Fibroblast of skin of back (primary cell): ENCODE data around the gene ZRANB2.

ENCODE experiments used
- DNase-seq: peaks from one replicate; pipeline ENCODE4 v3.0.0-alpha.2; 2013

Gene ZRANB2

GRCh38 chr1:71068325-71069240 is 12.3 kb downstream of the ZRANB2 start:
- DNase-seq, result no peak

DNA sequence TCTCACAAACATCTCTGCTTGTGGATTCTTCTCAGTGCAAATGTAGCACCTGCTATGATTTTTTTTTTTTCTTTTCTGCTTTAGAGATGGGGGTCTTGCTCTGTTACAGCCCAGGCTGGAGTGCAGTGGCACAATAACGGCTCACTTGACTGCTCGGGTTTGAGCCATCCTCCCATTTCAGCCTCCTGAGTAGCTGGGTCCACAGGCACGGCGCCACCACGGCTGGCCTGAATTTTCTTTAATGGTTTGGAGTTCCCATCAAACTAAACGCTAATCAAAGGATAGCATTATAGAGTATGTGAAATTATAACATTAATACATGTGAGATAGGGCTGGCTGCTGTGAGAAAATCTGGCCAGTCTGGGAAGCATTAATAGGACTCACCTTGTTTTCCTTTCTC is 26.0 kb downstream of the ZRANB2 start:
- no peak for DNase-seq

DNA sequence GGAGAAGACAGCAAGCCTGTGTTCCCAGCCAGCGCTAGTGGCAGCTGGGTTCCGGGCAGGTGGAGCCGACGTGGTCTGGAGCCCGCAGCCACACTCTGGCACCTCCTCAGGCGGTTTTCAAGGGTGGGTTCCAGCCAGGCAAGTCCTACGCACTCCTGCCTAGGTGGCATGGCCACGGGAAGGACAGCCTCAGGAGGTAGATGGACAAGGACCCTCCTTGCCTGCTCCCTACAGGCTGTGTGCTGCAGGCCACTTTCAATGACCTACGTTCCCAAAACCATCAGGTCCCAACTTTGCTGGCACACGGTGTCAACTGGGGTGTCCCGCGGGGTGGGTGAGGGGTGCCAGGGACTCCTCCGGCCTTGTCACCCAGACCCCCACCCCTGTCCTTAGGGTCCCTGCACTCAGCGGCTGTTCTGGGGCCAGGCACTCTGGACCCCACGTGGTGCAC is 26.5 kb downstream of the ZRANB2 start:
- no peak for DNase-seq

DNA sequence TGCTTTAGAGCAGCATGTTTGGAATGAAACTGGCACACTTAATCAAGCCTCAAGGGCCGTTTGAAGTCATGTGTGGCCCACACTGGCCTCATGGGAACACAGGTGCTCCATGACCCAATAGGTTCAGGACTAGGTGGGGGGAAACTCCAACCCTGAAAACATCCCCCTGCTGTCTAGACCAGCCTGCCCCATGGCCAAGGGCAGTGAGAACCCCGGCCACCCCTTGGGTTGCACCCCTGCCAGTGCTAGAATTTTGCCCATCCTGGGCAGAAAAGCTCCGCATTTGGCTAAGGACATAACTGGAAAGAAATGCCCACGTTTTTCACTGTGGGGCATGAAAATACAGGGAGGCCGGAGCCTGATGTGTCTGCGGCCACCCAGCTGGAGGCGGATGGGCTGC is 27.1 kb downstream of the ZRANB2 start:
- DNase-seq, result no peak

- no peak for DNase-seq
Measured at GRCh38 chr1:71053146-71053545, 27.7 kb downstream of the ZRANB2 start.

DNA sequence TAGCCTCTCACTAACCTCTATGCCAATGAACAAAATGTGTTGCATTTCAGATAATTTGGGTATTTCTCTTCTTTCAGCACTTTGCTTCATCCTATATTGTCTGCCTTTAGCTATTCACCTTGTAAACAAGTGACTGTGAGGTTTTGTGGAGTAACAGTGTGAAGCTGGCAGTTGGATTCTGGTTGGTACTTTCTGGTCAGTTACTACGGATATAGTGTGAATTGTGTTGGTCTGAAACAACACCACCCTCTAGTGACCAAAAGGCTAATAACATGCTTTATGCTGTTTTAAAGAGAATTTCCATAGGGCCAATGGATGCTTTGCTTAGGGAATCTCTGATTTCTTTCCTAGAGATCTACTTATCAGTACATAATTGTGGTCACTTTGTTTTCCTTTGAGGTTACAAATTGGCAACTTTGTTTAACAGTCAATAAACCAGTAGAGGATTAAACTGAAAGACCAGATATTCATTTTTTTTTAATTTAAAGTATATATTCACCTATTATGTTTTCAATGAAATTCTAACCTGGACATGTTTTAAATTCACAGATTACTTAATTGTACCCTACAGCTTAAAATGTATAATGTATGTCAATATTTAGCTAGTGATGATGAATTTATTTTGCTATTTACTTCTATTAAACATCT is 30.8 kb downstream of the ZRANB2 start:
- DNase-seq, result peak; percentile 68

DNA sequence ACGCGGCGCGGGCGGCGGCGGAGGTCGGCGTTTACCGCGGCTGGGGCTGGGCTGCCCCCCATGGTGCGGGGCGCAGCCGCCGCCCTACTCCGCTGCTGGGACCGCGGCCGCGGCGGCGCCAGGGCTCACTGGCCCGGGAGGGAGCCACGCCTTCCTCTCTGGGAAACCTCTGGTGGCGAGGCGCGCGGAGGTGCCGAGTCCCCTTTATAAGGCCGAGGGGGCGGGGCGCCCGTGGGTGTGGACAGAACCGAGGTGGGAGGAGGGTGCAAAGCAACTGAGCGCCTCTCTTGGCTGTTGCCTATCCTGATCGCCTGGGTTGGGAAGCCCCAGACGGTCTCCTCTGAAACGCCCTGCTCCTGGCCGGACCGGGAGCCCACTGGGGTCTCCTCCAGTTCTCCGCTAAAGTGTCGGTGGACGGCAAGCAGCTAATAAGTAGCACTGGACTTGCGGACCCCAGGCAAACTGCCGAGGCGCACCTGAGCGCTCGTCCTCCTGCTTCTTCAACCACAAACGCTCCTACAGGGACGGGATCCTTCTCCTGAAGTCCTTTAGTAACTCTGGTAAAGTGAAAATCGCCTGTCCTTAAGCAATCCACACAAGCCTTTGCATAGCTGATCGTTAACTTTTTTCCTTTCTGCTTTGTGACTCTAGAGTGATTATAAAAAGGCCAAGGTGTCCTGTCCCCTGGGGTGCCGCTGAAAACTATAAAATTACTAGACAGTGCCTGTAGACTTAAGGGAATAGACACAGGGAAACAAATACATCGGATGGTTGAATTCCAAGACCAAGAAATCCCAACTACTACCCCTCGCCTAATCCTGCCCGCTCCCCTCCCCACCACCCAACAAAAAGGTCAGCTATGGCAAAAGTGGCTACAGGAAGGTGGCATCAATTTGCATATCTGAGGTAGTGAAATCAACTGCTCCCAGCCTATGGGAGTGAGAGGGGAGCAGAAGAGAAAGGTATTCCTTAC is 32.9 kb downstream of the ZRANB2 start, which contains the start of gene PTGER3:
Gene PTGER3, minus strand, starts transcription at position 182 of the 973 bp plus-strand sequence. CDS start 239 bp downstream, outside the sequence.
- DNase-seq, result peak; percentile 58

- DNase-seq, result peak; percentile 23
Measured at GRCh38 chr1:71046891-71047634, 33.8 kb downstream of the ZRANB2 start.

GRCh38 chr1:71045463-71046028 is 35.3 kb downstream of the ZRANB2 start:
- DNase-seq, result no peak

GRCh38 chr1:71044833-71045232 is 36.0 kb downstream of the ZRANB2 start:
- no peak for DNase-seq

DNA sequence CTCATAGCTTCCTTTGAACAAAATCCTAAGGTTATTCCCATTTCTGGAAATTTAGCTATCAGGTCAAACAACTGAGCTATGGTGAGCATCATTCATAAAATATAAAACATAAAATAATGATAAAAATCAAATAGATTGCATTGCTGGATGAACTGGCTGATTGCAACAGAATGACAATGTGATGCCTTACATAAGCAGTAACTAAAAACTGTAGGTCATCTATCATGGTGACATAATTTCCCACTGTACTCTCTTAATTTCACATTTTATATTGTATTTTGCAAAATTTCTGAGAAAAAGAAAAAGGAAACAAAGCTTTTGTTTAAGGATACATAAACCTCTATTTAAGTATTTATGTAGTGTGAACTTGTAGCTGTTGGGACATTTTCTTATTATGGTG is 37.8 kb downstream of the ZRANB2 start:
- no peak for DNase-seq

DNA sequence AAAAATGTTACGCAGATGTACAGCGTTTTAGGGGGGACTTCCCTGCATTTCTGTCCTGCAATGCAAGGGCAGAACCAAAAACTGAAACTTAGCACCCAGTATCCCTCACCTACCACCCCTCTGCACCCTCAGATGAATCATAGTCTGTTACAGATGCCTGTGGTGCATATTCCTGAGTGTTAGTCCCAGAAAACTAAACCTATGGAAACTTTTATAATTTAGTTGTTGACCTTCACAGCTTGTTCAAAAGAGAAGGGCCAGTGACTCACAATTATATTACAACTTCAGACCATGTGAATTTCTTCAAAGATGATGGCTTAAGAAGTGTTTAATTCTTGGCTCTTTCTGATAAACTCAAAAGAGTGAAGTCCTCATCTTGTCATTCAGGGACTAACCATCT is 39.0 kb downstream of the ZRANB2 start:
- peak; percentile 53 for DNase-seq

DNA sequence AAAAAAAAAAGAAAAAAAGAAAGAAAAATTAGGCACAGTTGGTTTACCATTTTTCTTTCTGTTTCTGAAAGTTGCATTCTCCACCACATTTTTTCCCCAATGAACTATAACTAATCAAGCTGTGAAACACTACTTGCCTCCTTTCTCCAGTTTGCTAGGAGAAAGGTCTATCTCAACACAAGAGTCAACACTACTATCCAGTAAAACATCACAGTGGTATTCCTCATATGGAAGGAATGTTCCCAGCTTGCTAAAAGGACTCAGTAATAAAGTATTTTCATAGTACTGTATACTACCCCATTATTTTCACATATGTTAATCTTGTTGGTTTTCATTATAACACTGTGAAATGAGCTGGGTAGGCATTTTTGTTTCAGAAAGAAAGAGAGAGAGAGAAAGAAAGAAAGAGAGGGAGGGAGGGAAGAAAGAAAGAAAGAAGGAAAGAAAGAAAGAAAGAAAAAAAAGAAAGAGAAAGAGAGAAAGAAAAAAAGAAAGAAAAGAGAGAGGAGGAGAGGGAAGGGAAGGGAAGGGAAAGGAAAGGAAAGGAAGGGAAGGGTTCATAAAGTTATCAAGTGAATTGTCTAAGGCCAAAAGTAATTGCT is 41.1 kb downstream of the ZRANB2 start:
- peak; percentile 84 for DNase-seq

DNA sequence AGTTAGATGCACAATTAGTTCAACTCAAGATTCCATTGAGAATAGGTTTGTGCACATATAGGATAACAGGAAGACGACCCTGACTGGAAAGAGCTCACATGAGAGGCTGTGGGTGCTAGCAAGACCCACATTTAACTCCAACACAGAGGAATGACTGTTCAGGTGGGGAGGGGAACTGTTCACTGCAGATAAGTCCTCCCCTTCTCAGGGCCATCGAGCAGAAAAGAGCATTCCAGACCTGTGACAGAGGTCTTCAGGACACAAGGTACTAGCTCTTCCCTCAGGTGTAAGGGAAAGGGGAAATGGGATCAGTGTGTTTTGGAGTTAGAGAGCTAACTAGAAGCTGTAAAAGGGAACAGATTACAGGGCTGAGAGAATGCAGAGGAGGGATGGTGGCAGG is 41.9 kb downstream of the ZRANB2 start:
- no peak for DNase-seq

- no peak for DNase-seq
Measured at GRCh38 chr1:71037829-71038620, 42.8 kb downstream of the ZRANB2 start.

- DNase-seq, result no peak
Measured at GRCh38 chr1:71037066-71037465, 43.8 kb downstream of the ZRANB2 start.

GRCh38 chr1:71033136-71033535 is 47.7 kb downstream of the ZRANB2 start:
- no peak for DNase-seq

- DNase-seq, result peak; percentile 78
Measured at GRCh38 chr1:71031426-71031825, 49.4 kb downstream of the ZRANB2 start.

GRCh38 chr1:71030026-71030425 is 50.8 kb downstream of the ZRANB2 start:
- peak; percentile 79 for DNase-seq

- no peak for DNase-seq
Measured at GRCh38 chr1:71028981-71029380, 51.9 kb downstream of the ZRANB2 start.
